Measurements from ENCODE around the gene CPM.
"Not testable (repeated sequence)": the region's sequence is repeated elsewhere in the genome, so short reads cannot be mapped to it uniquely, and the experiment has no call there.

CPM gene

DNA sequence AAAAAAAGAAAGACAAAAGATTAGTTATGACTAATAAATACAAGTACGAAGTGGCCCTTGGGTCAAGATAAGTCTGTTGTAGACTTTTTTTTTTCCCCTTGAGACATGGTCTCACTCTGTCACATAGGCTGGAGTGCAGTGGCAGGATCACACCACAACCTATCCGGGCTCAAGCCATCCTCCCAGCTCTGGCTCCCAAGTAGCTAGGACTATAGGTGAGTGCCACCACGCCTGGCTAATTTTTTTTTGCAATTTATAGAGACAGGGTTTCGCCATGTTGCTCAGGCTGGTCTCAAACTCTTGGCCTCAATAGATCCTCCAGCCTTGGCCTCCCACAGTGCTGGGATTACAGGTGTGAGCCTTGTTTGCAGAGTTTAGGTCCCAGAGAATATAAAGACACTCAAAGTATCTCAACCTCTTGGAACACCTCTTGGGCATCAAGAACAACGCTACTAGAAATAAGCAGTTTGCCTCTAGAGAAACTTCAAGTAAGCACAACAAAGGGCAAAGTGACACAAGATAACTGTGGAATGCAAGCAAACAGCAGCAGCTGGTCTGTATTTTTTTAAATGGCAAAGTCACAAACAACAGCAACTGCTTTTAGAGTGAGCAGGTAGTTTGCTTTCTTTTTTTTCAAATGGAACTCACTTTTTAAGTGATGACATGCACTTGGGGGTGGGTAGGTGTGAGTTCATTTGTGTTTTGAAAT lies 128.9 kb downstream of the CPM start:
- no peak for DNase-seq

GRCh38 chr12:68802911-68803651 lies 129.9 kb downstream of the CPM start:
- DNase-seq: not testable (repeated sequence)

GRCh38 chr12:68802372-68802745 lies 130.6 kb downstream of the CPM start:
- DNase-seq: not testable (repeated sequence)
